Activated CD4-positive, alpha-beta T cell treated with anti-CD3 and anti-CD28 coated beads for 4 hours (primary cell): ENCODE results near the gene ADAMTS17.
"Not testable (repeated sequence)": the region's sequence is repeated elsewhere in the genome, so short reads cannot be mapped to it uniquely, and the experiment has no call there.

Experiments used
- DNase-seq, 2 donors: peaks; one replicate each; pipeline ENCODE4 v3.0.0-alpha.2; 2020

The ADAMTS17 gene

GRCh38 chr15:100341750-100342560, at the start of gene ADAMTS17:
Gene ADAMTS17, minus strand, starts transcription at chr15:100341975. Its CDS starts 76 bp downstream, at chr15:100341899.
- DNase-seq = peak; percentile 96

- DNase-seq = no peak
These were observed 43.7 kb upstream of the ADAMTS17 start for GRCh38 chr15:100385300-100386050.

GRCh38 chr15:100384108-100384410, 42.3 kb upstream of the ADAMTS17 start:
- DNase-seq = no peak

GRCh38 chr15:100383302-100384107, 41.7 kb upstream of the ADAMTS17 start:
- no peak for DNase-seq

- no peak for DNase-seq
These were observed 32.2 kb upstream of the ADAMTS17 start for GRCh38 chr15:100373942-100374341.

GRCh38 chr15:100373120-100373896, 31.5 kb upstream of the ADAMTS17 start:
- DNase-seq = no peak

- no peak for DNase-seq
These were observed 31.0 kb upstream of the ADAMTS17 start for GRCh38 chr15:100372739-100373119.

GRCh38 chr15:100355342-100355741, 13.6 kb upstream of the ADAMTS17 start:
- no peak for DNase-seq

GRCh38 chr15:100353449-100353848, 11.7 kb upstream of the ADAMTS17 start:
- DNase-seq = no peak

GRCh38 chr15:100350434-100351226, 8.9 kb upstream of the ADAMTS17 start:
- no peak for DNase-seq

GRCh38 chr15:100349696-100350433, 8.1 kb upstream of the ADAMTS17 start:
- peak; percentile 81 to 84 for DNase-seq

- no peak for DNase-seq
These were observed 7.5 kb upstream of the ADAMTS17 start for GRCh38 chr15:100349321-100349695.

- no peak for DNase-seq
These were observed 6.8 kb upstream of the ADAMTS17 start for GRCh38 chr15:100348578-100348977.

- DNase-seq = no peak
These were observed 5.2 kb upstream of the ADAMTS17 start for GRCh38 chr15:100346866-100347512.

- no peak for DNase-seq
These were observed 3.7 kb upstream of the ADAMTS17 start for GRCh38 chr15:100345438-100345837.

GRCh38 chr15:100343251-100343650, 1.5 kb upstream of the ADAMTS17 start:
- no peak for DNase-seq

GRCh38 chr15:100341239-100341749, 481 bp downstream of the ADAMTS17 start:
- peak; percentile 24 to 32 for DNase-seq

- no peak for DNase-seq
These were observed 995 bp downstream of the ADAMTS17 start for GRCh38 chr15:100340721-100341238.

GRCh38 chr15:100339999-100340398, 1.8 kb downstream of the ADAMTS17 start:
- no peak for DNase-seq

GRCh38 chr15:100339451-100339850, 2.3 kb downstream of the ADAMTS17 start:
- DNase-seq = not testable (repeated sequence)
